ENCODE results near the gene MKI67. TPM values are rescaled to one million over a fixed set of nuclear protein-coding genes. Genes with fewer than 3 reads are reported as not detected.

Gene MKI67
- total RNA-seq, 2 experiments from 2014 or later: 333 to 418 TPM

DNA sequence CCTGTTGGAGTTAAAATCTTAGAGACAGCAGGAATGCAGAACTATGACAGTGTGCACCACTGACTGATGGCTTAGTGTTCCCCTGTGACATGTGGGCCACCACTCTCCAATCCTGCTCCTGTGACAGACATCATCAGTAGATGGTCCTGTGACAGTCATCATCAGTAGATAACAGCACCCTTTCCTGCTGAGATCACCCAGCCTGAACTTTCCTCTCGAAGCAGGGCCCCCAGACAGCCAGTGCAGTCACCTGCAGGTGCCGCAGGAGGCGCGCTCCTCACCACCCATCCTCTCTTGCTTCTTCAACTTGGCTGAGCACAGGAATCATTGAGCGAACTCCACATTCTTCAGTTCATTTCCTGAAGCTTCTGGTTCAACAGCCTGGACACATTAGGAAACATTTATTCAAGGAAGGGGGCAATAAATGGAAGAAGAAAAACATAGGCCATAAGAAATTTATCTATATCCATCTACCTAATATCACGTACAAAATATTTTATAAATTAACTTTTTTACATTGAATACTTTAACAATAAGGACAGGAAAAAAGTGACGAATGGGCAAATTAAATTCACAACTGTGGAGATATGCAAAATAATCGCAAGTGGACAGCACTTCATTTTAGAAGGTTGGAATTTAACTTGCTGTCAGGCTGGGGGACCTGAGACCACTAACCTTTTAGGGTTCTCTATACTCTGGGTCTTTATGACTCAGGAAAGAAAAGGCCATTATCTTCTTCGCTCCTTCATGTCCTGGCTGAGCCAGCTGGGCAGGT is 32.0 kb upstream of the MKI67 start:
- H3K27me3 Mint-ChIP-seq: peaks cover 28% of the 10 kb centered on the region
- no peaks in the 10 kb centered on the region for H3K9me3 Mint-ChIP-seq (ENCODE audit: low read depth)
- no peak for DNase-seq
- ATAC-seq: no peak
- H3K4me3 Mint-ChIP-seq: no peak overlapping the region
- peaks cover 27% of the 10 kb centered on the region for H3K4me1 Mint-ChIP-seq
- H3K36me3 Mint-ChIP-seq: no peaks in the 10 kb centered on the region
- CTCF ChIA-PET: interaction anchor here (1.0 to 1.6 kb wide), 4 partner anchors 14 to 147 kb away, joined by 3 to 5 read pairs (median 3); no protein-coding TSS in a partner anchor
- no peak overlapping the region for H3K27ac Mint-ChIP-seq

DNA sequence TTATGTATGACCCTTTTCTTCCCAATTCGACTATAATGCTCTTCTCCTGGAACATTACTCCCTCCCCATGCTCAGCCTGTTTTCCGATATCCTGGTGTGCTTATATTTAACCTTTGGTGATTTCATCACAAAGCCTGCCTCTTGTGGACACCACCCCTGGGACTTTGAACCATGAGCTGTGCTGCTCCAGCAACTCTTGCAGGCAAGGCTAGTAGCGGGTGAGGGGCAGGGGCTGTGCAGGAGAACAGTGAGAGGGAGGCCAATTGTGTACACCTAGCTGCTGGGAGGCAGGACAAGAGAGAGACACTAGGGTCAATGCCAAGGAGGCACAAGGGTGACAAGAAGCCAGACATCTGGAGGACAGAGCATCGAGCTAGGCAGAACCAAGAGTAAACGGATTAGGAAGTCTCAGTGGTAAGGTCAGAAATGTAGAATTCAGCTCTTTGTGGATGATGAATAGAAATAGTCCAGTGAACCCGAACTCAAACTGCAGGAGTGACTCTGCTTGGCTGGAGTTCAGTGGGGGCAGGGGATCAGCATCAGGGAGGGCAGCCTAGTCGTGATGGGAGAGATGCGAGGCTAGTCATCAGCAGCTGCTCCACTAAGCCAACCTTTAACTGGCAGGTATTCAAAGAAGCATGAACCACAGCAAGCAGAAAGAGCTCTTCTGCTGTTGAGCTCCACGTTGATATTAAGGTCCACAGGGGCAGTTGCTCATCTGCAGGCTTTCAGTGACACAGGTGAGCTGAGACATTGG is 31.0 kb upstream of the MKI67 start:
- DNase-seq: no peak
- Mint-ChIP-seq H3K27ac (no peak overlapping the region), H3K4me1 (peaks cover 27% of the 10 kb centered on the region), H3K36me3 (no peaks in the 10 kb centered on the region), H3K9me3 (ENCODE audit: low read depth) (no peaks in the 10 kb centered on the region), H3K27me3 (peaks cover 30% of the 10 kb centered on the region), H3K4me3 (no peak overlapping the region)
- CTCF ChIA-PET: interaction anchor here (0.9 to 1.6 kb wide), 5 partner anchors 13 to 146 kb away, joined by 3 to 6 read pairs (median 4); no protein-coding TSS in a partner anchor
- ATAC-seq: no peak

DNA sequence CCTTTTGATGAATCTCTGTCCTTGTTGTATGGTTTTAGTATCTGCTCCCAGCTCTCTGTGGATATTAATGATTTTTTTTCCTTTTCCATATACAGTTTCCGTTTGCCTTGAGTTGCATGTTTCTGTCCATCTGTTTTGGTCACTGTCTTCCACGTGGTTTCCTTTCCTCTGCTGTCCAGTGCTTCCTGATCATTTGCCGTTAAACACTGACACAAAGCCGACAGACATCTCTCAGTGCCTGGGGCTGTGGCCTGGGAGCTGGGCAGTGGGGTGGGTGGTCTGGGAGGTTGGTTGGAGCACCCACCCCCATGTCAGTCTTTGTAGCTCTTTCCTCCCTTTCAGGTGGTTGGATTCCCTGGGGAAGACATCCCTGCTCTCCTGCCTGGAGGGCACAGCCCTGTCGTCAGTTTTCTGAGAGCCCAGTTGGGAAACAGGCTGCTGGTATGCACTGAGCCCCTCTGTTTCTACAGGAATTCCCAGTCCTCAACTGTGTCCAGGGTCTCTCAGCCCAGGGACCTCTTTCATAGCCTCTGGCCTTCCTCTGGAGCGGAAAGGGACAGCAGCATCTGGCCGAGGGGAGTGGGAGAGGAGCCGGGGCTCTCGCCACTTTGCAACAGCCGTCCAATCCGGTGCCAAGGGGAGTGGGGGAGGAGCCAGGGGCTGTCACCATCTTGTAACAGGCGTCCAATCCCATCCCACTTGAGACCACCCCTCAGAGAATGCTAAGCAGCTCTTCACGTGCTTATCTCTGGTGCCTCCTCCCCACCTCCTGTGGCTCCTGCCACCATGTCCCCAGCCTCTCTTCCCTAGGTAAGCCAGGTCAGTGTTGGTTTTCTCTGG is 26.7 kb upstream of the MKI67 start:
- Mint-ChIP-seq H3K9me3 (ENCODE audit: low read depth) (no peaks in the 10 kb centered on the region), H3K4me1 (peaks cover 5% of the 10 kb centered on the region), H3K36me3 (no peaks in the 10 kb centered on the region), H3K27me3 (peaks cover 38% of the 10 kb centered on the region), H3K4me3 (no peak overlapping the region), H3K27ac (no peak overlapping the region)
- ATAC-seq (no peak), DNase-seq (no peak)
- CTCF ChIA-PET: interaction anchor here (1.1 to 2.9 kb wide), 9 partner anchors 8 to 84 kb away, joined by 3 to 19 read pairs (median 4); no protein-coding TSS in a partner anchor

- no peaks in the 10 kb centered on the region for H3K9me3 Mint-ChIP-seq (ENCODE audit: low read depth)
Measured at GRCh38 chr10:128151031-128151430, 24.8 kb upstream of the MKI67 start.

GRCh38 chr10:128150561-128150960 is 24.3 kb upstream of the MKI67 start:
- DNase-seq (no peak), ATAC-seq (no peak)
- Mint-ChIP-seq H3K4me1 (peaks cover 22% of the 10 kb centered on the region), H3K27me3 (peaks cover 33% of the 10 kb centered on the region), H3K9me3 (ENCODE audit: low read depth) (no peaks in the 10 kb centered on the region), H3K27ac (no peak overlapping the region), H3K36me3 (no peaks in the 10 kb centered on the region), H3K4me3 (peak overlapping the region; percentile 69)
- CTCF ChIA-PET: interaction anchor here (0.7 to 3.4 kb wide), 21 partner anchors 10 to 226 kb away, joined by 3 to 65 read pairs (median 5); partner anchors contain the start of gene MKI67

More at GRCh38 chr10:128151031-128151430, 24.8 kb upstream of the MKI67 start:
- Mint-ChIP-seq H3K27me3 (peaks cover 36% of the 10 kb centered on the region), H3K4me3 (peak overlapping the region; percentile 12), H3K36me3 (no peaks in the 10 kb centered on the region), H3K27ac (no peak overlapping the region), H3K4me1 (peaks cover 21% of the 10 kb centered on the region)
- no peak for ATAC-seq
- no peak for DNase-seq
- CTCF ChIA-PET: interaction anchor here (0.7 to 3.4 kb wide), 23 partner anchors 10 to 226 kb away, joined by 3 to 65 read pairs (median 4); partner anchors contain the start of gene MKI67

DNA sequence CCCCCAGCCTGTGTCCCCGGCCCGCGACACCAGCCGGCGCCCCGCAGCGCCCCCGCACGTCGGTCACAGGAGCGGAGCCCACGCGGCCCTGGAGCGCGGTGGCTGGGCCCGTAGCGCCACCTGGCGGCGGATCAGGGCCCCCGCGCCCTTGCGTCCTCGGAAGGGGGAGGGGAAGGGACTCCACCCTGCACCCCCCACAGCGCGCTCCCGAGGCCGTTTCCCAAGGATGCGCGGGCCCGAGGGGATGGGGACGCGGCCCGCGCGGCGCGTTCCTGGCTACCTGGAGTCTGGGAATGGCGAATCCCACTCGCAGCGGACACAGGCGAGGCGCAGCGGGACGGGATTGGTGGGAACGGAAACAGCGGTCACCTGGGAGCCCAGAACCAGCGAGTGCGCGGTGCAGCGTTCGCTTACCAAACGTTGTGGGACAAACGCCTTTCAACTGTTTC is 23.8 kb upstream of the MKI67 start:
- peaks cover 2% of the 10 kb centered on the region for H3K9me3 Mint-ChIP-seq (ENCODE audit: low read depth)
- H3K36me3 Mint-ChIP-seq: peaks cover 2% of the 10 kb centered on the region
- ATAC-seq (peak; percentile 99), DNase-seq (peak; percentile 81)
- H3K27me3 Mint-ChIP-seq: peaks cover 33% of the 10 kb centered on the region
- no peak overlapping the region for H3K27ac Mint-ChIP-seq
- H3K4me1 Mint-ChIP-seq: peaks cover 27% of the 10 kb centered on the region
- peak overlapping the region; percentile 69 for H3K4me3 Mint-ChIP-seq
- CTCF ChIA-PET: interaction anchor here (0.8 to 3.4 kb wide), 21 partner anchors 11 to 225 kb away, joined by 3 to 65 read pairs (median 5); partner anchors contain the start of gene MKI67

- Mint-ChIP-seq H3K36me3 (peaks cover 4% of the 10 kb centered on the region), H3K4me1 (peaks cover 31% of the 10 kb centered on the region), H3K9me3 (ENCODE audit: low read depth) (peaks cover 2% of the 10 kb centered on the region), H3K4me3 (no peak overlapping the region), H3K27ac (no peak overlapping the region), H3K27me3 (peaks cover 32% of the 10 kb centered on the region)
- DNase-seq (no peak), ATAC-seq (no peak)
- CTCF ChIA-PET: interaction anchor here (0.6 to 3.4 kb wide), 13 partner anchors 17 to 225 kb away, joined by 3 to 65 read pairs (median 4); no protein-coding TSS in a partner anchor
Measured at GRCh38 chr10:128149267-128150014, 23.2 kb upstream of the MKI67 start.

DNA sequence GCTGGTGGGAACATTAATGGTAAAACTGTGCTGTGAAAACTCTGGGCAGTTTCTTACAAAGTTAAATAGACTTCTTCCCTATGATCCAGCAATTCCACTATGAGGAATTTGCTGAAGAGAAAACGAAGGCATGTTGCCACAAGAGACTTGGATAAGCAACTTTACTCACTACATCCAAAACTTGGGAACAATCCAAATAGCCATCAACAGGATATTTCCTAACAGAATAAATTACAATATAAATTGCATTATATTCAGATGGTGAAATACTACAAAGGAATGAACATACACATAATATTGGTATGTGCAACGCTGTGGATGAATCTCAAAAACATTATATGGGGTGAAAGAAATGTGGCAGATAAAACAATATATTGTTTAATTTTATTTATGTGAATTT is 21.4 kb upstream of the MKI67 start:
- Mint-ChIP-seq H3K36me3 (peaks cover 4% of the 10 kb centered on the region), H3K27ac (no peak overlapping the region), H3K4me1 (peaks cover 34% of the 10 kb centered on the region), H3K27me3 (peaks cover 24% of the 10 kb centered on the region), H3K9me3 (ENCODE audit: low read depth) (peaks cover 2% of the 10 kb centered on the region), H3K4me3 (no peak overlapping the region)
- DNase-seq: no peak
- CTCF ChIA-PET: no interaction called here
- ATAC-seq: no peak

- no peak for DNase-seq
- H3K27ac Mint-ChIP-seq: no peak overlapping the region
Measured at GRCh38 chr10:128147064-128147463, 20.8 kb upstream of the MKI67 start.

GRCh38 chr10:128144547-128144946 is 18.3 kb upstream of the MKI67 start:
- no peak for ATAC-seq
- H3K4me3 Mint-ChIP-seq: no peak overlapping the region
- H3K36me3 Mint-ChIP-seq: peaks cover 4% of the 10 kb centered on the region
- CTCF ChIA-PET: interaction anchor here (0.6 to 2.6 kb wide), 6 partner anchors 15 to 75 kb away, joined by 3 to 10 read pairs (median 4); no protein-coding TSS in a partner anchor
- peaks cover 15% of the 10 kb centered on the region for H3K27me3 Mint-ChIP-seq
- peaks cover 31% of the 10 kb centered on the region for H3K4me1 Mint-ChIP-seq
- H3K9me3 Mint-ChIP-seq (ENCODE audit: low read depth): peaks cover 2% of the 10 kb centered on the region
- DNase-seq: no peak
- no peak overlapping the region for H3K27ac Mint-ChIP-seq

More at GRCh38 chr10:128147064-128147463, 20.8 kb upstream of the MKI67 start:
- Mint-ChIP-seq H3K4me1 (peaks cover 34% of the 10 kb centered on the region), H3K4me3 (no peak overlapping the region), H3K9me3 (ENCODE audit: low read depth) (peaks cover 2% of the 10 kb centered on the region), H3K27me3 (peaks cover 21% of the 10 kb centered on the region), H3K36me3 (peaks cover 4% of the 10 kb centered on the region)
- CTCF ChIA-PET: interaction anchor here (1.4 to 1.5 kb wide), 2 partner anchors 76 to 78 kb away, joined by 3 to 5 read pairs; no protein-coding TSS in a partner anchor
- no peak for ATAC-seq

- DNase-seq (no peak), ATAC-seq (no peak)
- Mint-ChIP-seq H3K9me3 (ENCODE audit: low read depth) (peaks cover 2% of the 10 kb centered on the region), H3K27ac (no peak overlapping the region), H3K27me3 (peaks cover 13% of the 10 kb centered on the region), H3K4me3 (no peak overlapping the region), H3K4me1 (peaks cover 29% of the 10 kb centered on the region), H3K36me3 (peaks cover 4% of the 10 kb centered on the region)
- CTCF ChIA-PET: interaction anchor here (1.0 to 2.6 kb wide), 4 partner anchors 14 to 74 kb away, joined by 3 to 10 read pairs (median 4); no protein-coding TSS in a partner anchor
Measured at GRCh38 chr10:128143531-128143930, 17.3 kb upstream of the MKI67 start.

GRCh38 chr10:128140425-128140824 is 14.2 kb upstream of the MKI67 start:
- no peak overlapping the region for H3K27ac Mint-ChIP-seq
- H3K4me1 Mint-ChIP-seq: peaks cover 14% of the 10 kb centered on the region
- no peaks in the 10 kb centered on the region for H3K27me3 Mint-ChIP-seq
- no peak overlapping the region for H3K4me3 Mint-ChIP-seq
- CTCF ChIA-PET: no interaction called here
- H3K36me3 Mint-ChIP-seq: peaks cover 4% of the 10 kb centered on the region
- ATAC-seq (no peak), DNase-seq (no peak)
- H3K9me3 Mint-ChIP-seq (ENCODE audit: low read depth): peaks cover 2% of the 10 kb centered on the region
